ENCODE results near the gene TREH. TPM values are rescaled to one million over a fixed set of nuclear protein-coding genes. Genes with fewer than 3 reads are reported as not detected.

Gene TREH
- total and polyA plus RNA-seq, 2 of the 8 experiments (the other 6 are each of a cell fraction or from before 2014, with no cell fraction given): 0.03 TPM; not detected in 1

DNA sequence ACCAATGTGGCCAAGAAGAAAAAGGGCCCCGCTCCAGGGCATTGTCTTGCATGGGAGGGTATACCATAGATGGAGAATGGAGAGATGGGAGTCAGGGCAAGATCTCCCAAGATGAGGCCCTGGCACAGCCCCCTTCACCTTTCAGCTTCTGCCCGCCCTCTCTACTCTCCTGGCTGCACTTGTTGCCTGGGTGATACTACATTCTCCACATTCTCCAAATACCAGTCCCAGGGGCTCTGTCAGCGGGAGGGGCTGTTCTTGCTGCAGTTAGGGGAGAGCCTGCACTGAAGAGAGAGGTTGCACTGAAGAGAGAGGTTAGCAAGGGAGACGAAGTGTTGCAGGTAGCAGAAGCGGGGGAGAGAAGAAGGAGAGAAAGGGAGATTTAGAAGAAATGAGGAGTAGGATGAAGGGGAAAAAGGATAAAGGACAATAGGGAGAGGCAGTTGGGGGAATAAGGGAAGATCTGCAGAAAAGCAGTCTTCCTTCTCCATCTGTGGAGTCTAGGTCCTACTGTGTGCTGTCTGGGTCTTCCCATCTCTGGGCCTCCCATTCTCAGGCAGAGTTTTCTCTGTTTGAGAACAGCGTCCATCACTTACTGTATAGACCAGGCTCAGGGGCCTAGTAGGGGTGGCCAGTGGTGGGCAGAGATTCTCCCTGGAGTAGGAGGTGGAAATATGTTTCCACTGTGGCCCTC is 64.0 kb downstream of the TREH start (continued):
- no peak for TF ChIP-seq RFX5 (IDR thresholded peaks at IDR 0.05; ENCODE audit: borderline replicate concordance, low read depth, low read length)
- TF ChIP-seq MAFK (IDR thresholded peaks at IDR 0.05; ENCODE audit: low read depth, low read length): no peak
- no peak for TF ChIP-seq RXRA (IDR thresholded peaks at IDR 0.05; ENCODE audit: insufficient read depth, low read depth, low read length)
- TF ChIP-seq HDAC2 (IDR thresholded peaks at IDR 0.05; ENCODE audit: borderline replicate concordance in 1 of 2, low read depth in 2 of 2, low read length in 2 of 2): no peak
- no peak for TF ChIP-seq SIX5 (IDR thresholded peaks at IDR 0.05; ENCODE audit: low read depth, low read length)
- TF ChIP-seq BRCA1 (IDR thresholded peaks at IDR 0.05; ENCODE audit: low read depth, low read length): no peak
- TF ChIP-seq GTF2F1 (IDR thresholded peaks at IDR 0.05; ENCODE audit: borderline replicate concordance, low read depth, low read length): no peak
- TF ChIP-seq RBBP5 (IDR thresholded peaks at IDR 0.05; ENCODE audit: borderline replicate concordance, low read depth, low read length): 0 out of 2 replicates have a peak, but pooled peaks have one; percentile 40
- peak; percentile 65 to 96; a peak in 3 of 4 replicates for TF ChIP-seq SIN3A (conservative IDR thresholded peaks at IDR 0.05 in 1 of 2, IDR thresholded peaks at IDR 0.05 in 1 of 2; ENCODE audit: low read depth in 1 of 2, low read length in 2 of 2)
- no peak for TF ChIP-seq SRF (IDR thresholded peaks at IDR 0.05; ENCODE audit: low read depth, low read length)
- TF ChIP-seq, protein P1, sequence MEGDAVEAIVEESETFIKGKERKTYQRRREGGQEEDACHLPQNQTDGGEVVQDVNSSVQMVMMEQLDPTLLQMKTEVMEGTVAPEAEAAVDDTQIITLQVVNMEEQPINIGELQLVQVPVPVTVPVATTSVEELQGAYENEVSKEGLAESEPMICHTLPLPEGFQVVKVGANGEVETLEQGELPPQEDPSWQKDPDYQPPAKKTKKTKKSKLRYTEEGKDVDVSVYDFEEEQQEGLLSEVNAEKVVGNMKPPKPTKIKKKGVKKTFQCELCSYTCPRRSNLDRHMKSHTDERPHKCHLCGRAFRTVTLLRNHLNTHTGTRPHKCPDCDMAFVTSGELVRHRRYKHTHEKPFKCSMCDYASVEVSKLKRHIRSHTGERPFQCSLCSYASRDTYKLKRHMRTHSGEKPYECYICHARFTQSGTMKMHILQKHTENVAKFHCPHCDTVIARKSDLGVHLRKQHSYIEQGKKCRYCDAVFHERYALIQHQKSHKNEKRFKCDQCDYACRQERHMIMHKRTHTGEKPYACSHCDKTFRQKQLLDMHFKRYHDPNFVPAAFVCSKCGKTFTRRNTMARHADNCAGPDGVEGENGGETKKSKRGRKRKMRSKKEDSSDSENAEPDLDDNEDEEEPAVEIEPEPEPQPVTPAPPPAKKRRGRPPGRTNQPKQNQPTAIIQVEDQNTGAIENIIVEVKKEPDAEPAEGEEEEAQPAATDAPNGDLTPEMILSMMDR (IDR thresholded peaks at IDR 0.05; ENCODE audit: control extremely low read depth in 1 of 3, insufficient read depth in 1 of 3, low read depth in 1 of 3, low read length in 3 of 3): no peak
- no peak for TF ChIP-seq CBX8 (IDR thresholded peaks at IDR 0.05; ENCODE audit: borderline replicate concordance, low read depth, low read length)
- peak; percentile 62 for TF ChIP-seq NANOG (IDR thresholded peaks at IDR 0.05; ENCODE audit: insufficient read depth, low read depth, low read length, poor library complexity, severe bottlenecking)
- peak in 1 of 2 experiments; percentile 94; a peak in 1 of 3 replicates for TF ChIP-seq EP300 (IDR thresholded peaks at IDR 0.05; ENCODE audit: borderline replicate concordance in 1 of 2, low read depth in 2 of 2, low read length in 2 of 2)
- 0 out of 2 replicates have a peak, but pooled peaks have one; percentile 13 for TF ChIP-seq YY1 (IDR thresholded peaks at IDR 0.05; ENCODE audit: low read depth, low read length)
- peak; percentile 94 for TF ChIP-seq SP1 (IDR thresholded peaks at IDR 0.05; ENCODE audit: low read depth, low read length)
- TF ChIP-seq KDM5A (IDR thresholded peaks at IDR 0.05; ENCODE audit: low read length): no peak
- TF ChIP-seq PHF8 (conservative IDR thresholded peaks at IDR 0.05; ENCODE audit: low read depth, low read length): no peak
- TF ChIP-seq, protein P2, sequence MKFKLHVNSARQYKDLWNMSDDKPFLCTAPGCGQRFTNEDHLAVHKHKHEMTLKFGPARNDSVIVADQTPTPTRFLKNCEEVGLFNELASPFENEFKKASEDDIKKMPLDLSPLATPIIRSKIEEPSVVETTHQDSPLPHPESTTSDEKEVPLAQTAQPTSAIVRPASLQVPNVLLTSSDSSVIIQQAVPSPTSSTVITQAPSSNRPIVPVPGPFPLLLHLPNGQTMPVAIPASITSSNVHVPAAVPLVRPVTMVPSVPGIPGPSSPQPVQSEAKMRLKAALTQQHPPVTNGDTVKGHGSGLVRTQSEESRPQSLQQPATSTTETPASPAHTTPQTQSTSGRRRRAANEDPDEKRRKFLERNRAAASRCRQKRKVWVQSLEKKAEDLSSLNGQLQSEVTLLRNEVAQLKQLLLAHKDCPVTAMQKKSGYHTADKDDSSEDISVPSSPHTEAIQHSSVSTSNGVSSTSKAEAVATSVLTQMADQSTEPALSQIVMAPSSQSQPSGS (IDR thresholded peaks at IDR 0.05; ENCODE audit: low read length): no peak
